Smooth muscle cell of the brain vasculature (primary cell): ENCODE data around the gene TMEM51.

Experiments used
- DNase-seq: peaks from one replicate; pipeline ENCODE4 v3.0.0-alpha.2; 2012; ENCODE audit warnings: low read depth, low spot score

Gene TMEM51

DNA sequence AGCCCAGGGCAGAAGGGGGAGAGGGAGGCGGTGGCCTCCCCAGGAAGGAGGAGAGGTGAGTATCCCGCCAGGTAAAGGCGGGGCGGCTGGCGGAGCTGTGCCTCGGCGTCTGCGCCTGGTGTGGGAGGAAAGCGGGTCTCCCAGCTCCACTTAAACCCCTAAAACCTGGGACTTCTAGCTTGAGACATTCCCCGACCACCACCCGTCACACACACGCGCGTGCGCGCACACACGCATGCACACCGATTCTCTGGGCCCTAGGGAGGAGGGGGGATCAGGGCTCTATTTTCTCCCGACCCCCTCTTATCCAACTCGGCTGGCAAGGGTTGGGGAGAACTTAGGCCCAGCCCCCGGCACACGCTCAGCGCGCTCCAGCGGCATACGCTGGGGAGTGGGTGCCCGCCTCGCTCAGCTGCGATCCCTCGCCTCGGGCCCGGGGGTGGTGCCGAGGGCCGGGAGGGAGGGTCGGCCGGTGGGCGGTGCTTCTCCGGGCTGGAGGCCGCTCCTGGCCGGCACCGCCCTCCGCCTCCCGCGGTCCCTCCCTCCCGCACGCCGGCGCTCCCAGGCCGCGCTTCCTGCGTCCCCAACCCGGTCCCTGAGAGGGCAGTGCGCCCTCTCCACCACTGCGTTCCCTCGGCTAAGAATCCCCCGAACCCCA is at the start of gene TMEM51:
Gene TMEM51, plus strand, starts transcription at position 564 of the 658 bp plus-strand sequence. CDS start 61,341 bp downstream, outside the sequence.
- no peak for DNase-seq

- DNase-seq = no peak
These were observed 49.6 kb upstream of the TMEM51 start for GRCh38 chr1:15103906-15104305.

DNA sequence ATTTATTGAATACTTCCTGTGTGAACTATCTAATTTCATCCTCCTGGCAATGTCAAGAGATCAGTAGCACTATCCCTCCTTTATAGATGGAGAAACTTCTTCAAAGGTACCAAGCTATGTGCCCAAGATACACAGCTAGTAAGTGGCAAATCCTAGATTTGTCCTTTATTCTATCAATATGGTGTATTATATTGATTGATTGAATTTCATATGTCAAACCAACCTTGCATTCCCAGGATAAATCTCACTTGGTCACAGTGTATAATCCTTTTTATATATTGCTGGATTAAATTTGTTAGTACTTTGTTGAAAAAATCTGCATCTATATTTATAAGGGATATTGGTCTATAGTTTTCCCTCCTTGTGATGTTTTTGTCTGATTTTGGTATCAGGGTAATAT is 48.8 kb upstream of the TMEM51 start:
- no peak for DNase-seq

DNA sequence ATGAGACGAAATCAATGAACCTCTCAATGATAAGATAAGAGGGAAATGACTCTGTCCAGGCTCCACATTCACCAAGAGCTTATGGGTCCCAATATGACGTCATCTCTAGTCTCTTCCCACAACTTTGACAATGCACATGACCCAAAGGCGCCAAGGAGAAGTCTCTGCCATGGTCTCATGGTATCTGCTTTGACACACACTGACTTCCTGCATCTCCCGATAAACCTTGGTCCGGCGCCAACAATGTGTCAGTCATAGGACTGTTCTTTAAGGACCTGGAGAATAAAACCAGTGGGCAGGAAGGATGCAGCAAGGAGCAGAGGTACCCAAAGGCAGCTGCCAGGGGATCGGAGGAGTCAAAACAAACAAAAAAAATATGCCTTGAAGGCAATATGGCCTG is 46.9 kb upstream of the TMEM51 start:
- no peak for DNase-seq

GRCh38 chr1:15107058-15107687 is 46.4 kb upstream of the TMEM51 start:
- DNase-seq = no peak

- DNase-seq = no peak
These were observed 45.6 kb upstream of the TMEM51 start for GRCh38 chr1:15107911-15108310.

GRCh38 chr1:15110128-15110866 is 43.2 kb upstream of the TMEM51 start:
- DNase-seq = no peak

- DNase-seq = no peak
These were observed 42.7 kb upstream of the TMEM51 start for GRCh38 chr1:15110867-15111230.

GRCh38 chr1:15113146-15113545 is 40.4 kb upstream of the TMEM51 start:
- DNase-seq = no peak

GRCh38 chr1:15114884-15115283 is 38.7 kb upstream of the TMEM51 start:
- DNase-seq = no peak

GRCh38 chr1:15115542-15116330 is 37.8 kb upstream of the TMEM51 start:
- DNase-seq = no peak

DNA sequence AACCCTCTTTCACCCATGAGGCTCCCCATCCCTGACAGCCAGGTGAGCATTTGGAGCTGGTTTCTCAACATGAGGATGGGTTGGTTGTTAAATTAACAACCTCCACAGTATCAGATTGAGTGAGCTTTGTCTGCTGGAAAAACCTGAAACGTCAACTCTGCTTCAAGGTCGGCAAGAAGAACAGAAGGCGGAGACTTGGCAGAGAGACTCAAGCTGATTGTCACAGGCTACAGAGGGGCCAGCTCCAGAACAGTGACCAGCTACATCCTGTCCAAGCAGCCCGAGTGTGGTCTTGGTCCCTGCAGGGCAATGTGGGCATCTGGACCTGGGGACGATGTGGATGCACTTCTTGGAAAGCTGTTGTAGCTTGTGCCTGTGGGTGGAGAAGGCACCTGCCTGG is 36.6 kb upstream of the TMEM51 start:
- DNase-seq = no peak

DNA sequence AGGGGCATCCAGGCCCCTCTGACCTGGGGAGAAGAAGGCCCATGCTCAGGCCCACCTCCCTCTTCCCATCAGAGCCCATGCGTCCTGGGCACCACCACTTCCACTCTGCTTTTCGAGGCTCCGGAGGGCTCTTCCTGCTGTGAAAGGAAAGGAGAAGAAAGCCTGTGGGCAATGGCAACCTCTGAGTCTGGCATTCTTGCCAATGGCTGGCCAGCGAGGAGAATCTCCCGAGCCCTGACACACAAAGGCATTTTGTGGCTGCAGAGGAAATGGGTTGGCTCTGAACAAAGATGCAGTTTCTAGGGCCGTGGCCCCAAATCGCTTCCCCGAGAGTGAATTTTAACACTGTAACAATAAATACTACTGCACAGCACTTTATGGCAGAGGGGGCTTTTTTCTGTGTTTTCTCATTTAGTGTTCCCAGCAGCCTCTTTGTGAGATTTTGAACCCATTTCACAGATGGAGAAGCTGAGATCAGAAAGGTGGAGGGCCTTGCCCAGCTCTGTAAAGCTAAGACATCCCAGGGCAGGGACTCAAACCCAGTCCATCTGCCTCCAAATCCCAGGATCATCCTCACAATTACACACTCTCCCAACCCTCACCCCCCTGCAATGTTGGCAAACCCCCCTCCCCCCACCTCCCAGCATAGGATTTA is 35.7 kb upstream of the TMEM51 start:
- no peak for DNase-seq

- DNase-seq = no peak
These were observed 35.0 kb upstream of the TMEM51 start for GRCh38 chr1:15118579-15118978.

- DNase-seq = no peak
These were observed 33.1 kb upstream of the TMEM51 start for GRCh38 chr1:15120251-15120945.

DNA sequence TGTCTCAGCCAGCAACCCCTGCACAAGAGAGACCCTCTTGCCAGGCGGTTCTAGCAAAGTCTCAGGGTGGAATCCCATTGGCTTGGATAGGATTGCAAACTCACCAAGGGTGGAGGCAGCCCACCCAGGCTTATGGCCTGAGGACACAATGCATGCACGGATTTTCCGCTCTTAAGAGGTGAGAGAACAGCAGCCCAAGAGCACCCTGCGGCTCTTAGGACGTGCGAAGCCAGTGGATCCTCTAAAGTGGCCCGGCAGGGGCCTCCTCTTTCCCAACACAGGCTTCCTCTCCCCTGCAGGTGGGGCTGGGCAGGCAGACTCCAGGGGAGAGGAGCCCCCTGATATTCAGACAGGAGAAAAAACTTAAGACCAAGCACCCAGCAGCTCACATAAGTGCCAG is 31.2 kb upstream of the TMEM51 start:
- no peak for DNase-seq

- DNase-seq = no peak
These were observed 30.3 kb upstream of the TMEM51 start for GRCh38 chr1:15123270-15123669.

- DNase-seq = no peak
These were observed 29.6 kb upstream of the TMEM51 start for GRCh38 chr1:15123925-15124324.

GRCh38 chr1:15124362-15125100 is 29.0 kb upstream of the TMEM51 start:
- DNase-seq = no peak

GRCh38 chr1:15125101-15125745 is 28.3 kb upstream of the TMEM51 start:
- no peak for DNase-seq
